NCI-H1048 (cell line): ENCODE results near the gene NKAIN2.

Source experiments
- DNase-seq: peaks from one replicate; lab custom pipeline; 2025; lab: John Stamatoyannopoulos, UW

The NKAIN2 gene

GRCh38 chr6:124567401-124567800, 763.7 kb downstream of the NKAIN2 start:
- DNase-seq = no peak

GRCh38 chr6:124573953-124574352, 770.3 kb downstream of the NKAIN2 start:
- no peak for DNase-seq

- no peak for DNase-seq
These were observed 774.1 kb downstream of the NKAIN2 start for GRCh38 chr6:124577734-124578281.

GRCh38 chr6:124590001-124590400, 786.3 kb downstream of the NKAIN2 start:
- no peak for DNase-seq

- no peak for DNase-seq
These were observed 796.0 kb downstream of the NKAIN2 start for GRCh38 chr6:124599656-124600055.

GRCh38 chr6:124604719-124605118, 801.1 kb downstream of the NKAIN2 start:
- no peak for DNase-seq

- no peak for DNase-seq
These were observed 803.5 kb downstream of the NKAIN2 start for GRCh38 chr6:124607119-124607627.

- no peak for DNase-seq
These were observed 809.4 kb downstream of the NKAIN2 start for GRCh38 chr6:124613031-124613430.

- DNase-seq = no peak
These were observed 818.7 kb downstream of the NKAIN2 start for GRCh38 chr6:124622351-124622750.

GRCh38 chr6:124633655-124634054, 830.0 kb downstream of the NKAIN2 start:
- DNase-seq = no peak

GRCh38 chr6:124640432-124640831, 836.8 kb downstream of the NKAIN2 start:
- DNase-seq = no peak

GRCh38 chr6:124655866-124656265, 852.2 kb downstream of the NKAIN2 start:
- no peak for DNase-seq

GRCh38 chr6:124658053-124658452, 854.4 kb downstream of the NKAIN2 start:
- DNase-seq = no peak

- DNase-seq = no peak
These were observed 855.8 kb downstream of the NKAIN2 start for GRCh38 chr6:124659427-124659826.

GRCh38 chr6:124660185-124660584, 856.5 kb downstream of the NKAIN2 start:
- DNase-seq = no peak

- DNase-seq = no peak
These were observed 857.5 kb downstream of the NKAIN2 start for GRCh38 chr6:124661097-124661661.

- DNase-seq = no peak
These were observed 864.4 kb downstream of the NKAIN2 start for GRCh38 chr6:124668028-124668427.

- no peak for DNase-seq
These were observed 866.2 kb downstream of the NKAIN2 start for GRCh38 chr6:124669713-124670480.

- DNase-seq = no peak
These were observed 867.1 kb downstream of the NKAIN2 start for GRCh38 chr6:124670801-124671200.

- no peak for DNase-seq
These were observed 867.7 kb downstream of the NKAIN2 start for GRCh38 chr6:124671324-124671723.

- no peak for DNase-seq
These were observed 870.4 kb downstream of the NKAIN2 start for GRCh38 chr6:124674042-124674441.

GRCh38 chr6:124676033-124676432, 872.4 kb downstream of the NKAIN2 start:
- DNase-seq = no peak

- no peak for DNase-seq
These were observed 874.2 kb downstream of the NKAIN2 start for GRCh38 chr6:124677874-124678273.
